ENCODE data around the gene KLK6. TPM values are rescaled to one million over a fixed set of nuclear protein-coding genes. Genes with fewer than 3 reads are reported as not detected.

KLK6 gene
- total RNA-seq, 1 experiment from 2014 or later: 1.5 TPM

- ChIA-PET CTCF (no interaction called here), POLR2A (no interaction called here)
- intact Hi-C loops (cut with micrococcal nuclease; ENCODE audit: unreplicated experiment): no loop called here
- TF ChIP-seq CTCF (IDR thresholded peaks at IDR 0.05; ENCODE audit: insufficient read depth in 1 of 2, low read depth in 1 of 2, low read length in 1 of 2, severe bottlenecking in 1 of 2, unreplicated experiment in 1 of 2): no peak
- Histone ChIP-seq H3K4me1 (0 out of 2 replicates have a peak, but pooled peaks cover 4% of the 10 kb centered on the region), H3K4me3 (ENCODE audit: low read depth, low read length) (no peak overlapping the region), H3K9me3 (no peaks in the 10 kb centered on the region), H3K36me3 (ENCODE audit: control insufficient read depth, insufficient read depth, low read length) (no peaks in the 10 kb centered on the region), H3K27me3 (replicated peaks; ENCODE audit: control insufficient read depth, insufficient read depth, low read length) (peaks cover 5% of the 10 kb centered on the region)
- Mint-ChIP-seq H3K27ac (ENCODE audit: unreplicated experiment) (no peak overlapping the region), H3K4me3 (ENCODE audit: unreplicated experiment) (no peak overlapping the region), H3K9me3 (ENCODE audit: unreplicated experiment) (no peaks in the 10 kb centered on the region), H3K27me3 (ENCODE audit: insufficient read depth, unreplicated experiment) (peaks cover 28% of the 10 kb centered on the region), H3K4me1 (ENCODE audit: low read depth, unreplicated experiment) (no peaks in the 10 kb centered on the region), H3K36me3 (ENCODE audit: insufficient read depth, unreplicated experiment) (no peaks in the 10 kb centered on the region)
- no TSS peak for BruUV-seq (replicated peaks)
- DNase-seq: no peak
These were observed 46.4 kb upstream of the KLK6 start for GRCh38 chr19:51015691-51016267.

- ChIA-PET CTCF (no interaction called here), POLR2A (no interaction called here)
- Mint-ChIP-seq H3K27me3 (ENCODE audit: insufficient read depth, unreplicated experiment) (peaks cover 33% of the 10 kb centered on the region), H3K9me3 (ENCODE audit: unreplicated experiment) (no peaks in the 10 kb centered on the region), H3K36me3 (ENCODE audit: insufficient read depth, unreplicated experiment) (no peaks in the 10 kb centered on the region), H3K4me3 (ENCODE audit: unreplicated experiment) (no peak overlapping the region), H3K27ac (ENCODE audit: unreplicated experiment) (no peak overlapping the region), H3K4me1 (ENCODE audit: low read depth, unreplicated experiment) (no peaks in the 10 kb centered on the region)
- intact Hi-C loops (cut with micrococcal nuclease; ENCODE audit: unreplicated experiment): no loop called here
- H3K36me3 ChIP-seq (ENCODE audit: control insufficient read depth, insufficient read depth, low read length): no peaks in the 10 kb centered on the region
- H3K4me3 ChIP-seq (ENCODE audit: low read depth, low read length): no peak overlapping the region
- H3K27me3 ChIP-seq (replicated peaks; ENCODE audit: control insufficient read depth, insufficient read depth, low read length): peaks cover 3% of the 10 kb centered on the region
- DNase-seq: no peak
- TF ChIP-seq CTCF (IDR thresholded peaks at IDR 0.05; ENCODE audit: insufficient read depth in 1 of 2, low read depth in 1 of 2, low read length in 1 of 2, severe bottlenecking in 1 of 2, unreplicated experiment in 1 of 2): no peak
- no peaks in the 10 kb centered on the region for H3K9me3 ChIP-seq
- 0 out of 2 replicates have a peak, but pooled peaks cover 3% of the 10 kb centered on the region for H3K4me1 ChIP-seq
- no TSS peak for BruUV-seq (replicated peaks)
These were observed 44.9 kb upstream of the KLK6 start for GRCh38 chr19:51014242-51014641.

- no peak for DNase-seq
- H3K9me3 Mint-ChIP-seq (ENCODE audit: unreplicated experiment): no peaks in the 10 kb centered on the region
- TF ChIP-seq CTCF (IDR thresholded peaks at IDR 0.05; ENCODE audit: insufficient read depth in 1 of 2, low read depth in 1 of 2, low read length in 1 of 2, severe bottlenecking in 1 of 2, unreplicated experiment in 1 of 2): no peak
- no peaks in the 10 kb centered on the region for H3K9me3 ChIP-seq
- peaks cover 2% of the 10 kb centered on the region for H3K27me3 ChIP-seq (replicated peaks; ENCODE audit: control insufficient read depth, insufficient read depth, low read length)
- BruUV-seq (replicated peaks): no TSS peak
- CTCF ChIA-PET: no interaction called here
- peaks cover 30% of the 10 kb centered on the region for H3K27me3 Mint-ChIP-seq (ENCODE audit: insufficient read depth, unreplicated experiment)
- intact Hi-C loops (cut with micrococcal nuclease; ENCODE audit: unreplicated experiment): no loop called here
- POLR2A ChIA-PET: no interaction called here
- H3K4me1 Mint-ChIP-seq (ENCODE audit: low read depth, unreplicated experiment): no peaks in the 10 kb centered on the region
- no peaks in the 10 kb centered on the region for H3K36me3 ChIP-seq (ENCODE audit: control insufficient read depth, insufficient read depth, low read length)
- H3K36me3 Mint-ChIP-seq (ENCODE audit: insufficient read depth, unreplicated experiment): no peaks in the 10 kb centered on the region
- no peak overlapping the region for H3K27ac Mint-ChIP-seq (ENCODE audit: unreplicated experiment)
- H3K4me3 Mint-ChIP-seq (ENCODE audit: unreplicated experiment): no peak overlapping the region
- no peak overlapping the region for H3K4me3 ChIP-seq (ENCODE audit: low read depth, low read length)
- H3K4me1 ChIP-seq: no peaks in the 10 kb centered on the region
These were observed 43.3 kb upstream of the KLK6 start for GRCh38 chr19:51012661-51013190.

Measured in Caco-2 (cell line).